NCI-H1105 treated with DMSO at 0.1 percent for 48 hours (cell line): Measurements from ENCODE around the gene VWF.

Source experiments
- DNase-seq: peaks from one replicate; lab custom pipeline; 2025; lab: John Stamatoyannopoulos, UW

VWF gene

GRCh38 chr12:6058481-6059161 lies 65.8 kb downstream of the VWF start:
- no peak for DNase-seq

- DNase-seq, result no peak
Measured at GRCh38 chr12:6057700-6058099, 66.8 kb downstream of the VWF start.

GRCh38 chr12:6056406-6057240 lies 67.8 kb downstream of the VWF start:
- DNase-seq, result no peak

- no peak for DNase-seq
Measured at GRCh38 chr12:6053541-6053940, 70.9 kb downstream of the VWF start.

GRCh38 chr12:6052940-6053329 lies 71.5 kb downstream of the VWF start:
- no peak for DNase-seq

- DNase-seq, result no peak
Measured at GRCh38 chr12:6052206-6052939, 72.1 kb downstream of the VWF start.

GRCh38 chr12:6049992-6050391 lies 74.5 kb downstream of the VWF start:
- no peak for DNase-seq

- no peak for DNase-seq
Measured at GRCh38 chr12:6049587-6049986, 74.9 kb downstream of the VWF start.

GRCh38 chr12:6047249-6048237 lies 76.9 kb downstream of the VWF start:
- no peak for DNase-seq

- no peak for DNase-seq
Measured at GRCh38 chr12:6046511-6047180, 77.8 kb downstream of the VWF start.

- DNase-seq, result no peak
Measured at GRCh38 chr12:6045438-6045837, 79.0 kb downstream of the VWF start.

- no peak for DNase-seq
Measured at GRCh38 chr12:6044082-6044481, 80.4 kb downstream of the VWF start.

GRCh38 chr12:6042446-6042845 lies 82.0 kb downstream of the VWF start:
- DNase-seq, result no peak

- DNase-seq, result no peak
Measured at GRCh38 chr12:6041891-6042290, 82.6 kb downstream of the VWF start.

- no peak for DNase-seq
Measured at GRCh38 chr12:6040815-6041214, 83.7 kb downstream of the VWF start.

- DNase-seq, result peak; percentile 59
Measured at GRCh38 chr12:6039894-6040601, 84.4 kb downstream of the VWF start.

GRCh38 chr12:6038160-6038559 lies 86.3 kb downstream of the VWF start:
- peak; percentile 7 for DNase-seq

- DNase-seq, result no peak
Measured at GRCh38 chr12:6037459-6037858, 87.0 kb downstream of the VWF start.

- DNase-seq, result no peak
Measured at GRCh38 chr12:6036509-6036908, 88.0 kb downstream of the VWF start.

- DNase-seq, result no peak
Measured at GRCh38 chr12:6034596-6034995, 89.9 kb downstream of the VWF start.
